NCI-H146 (cell line): Measurements from ENCODE around the gene NPC1L1.

ENCODE experiments used
- DNase-seq: peaks from one replicate; lab custom pipeline; 2025; lab: John Stamatoyannopoulos, UW

Gene NPC1L1

GRCh38 chr7:44471850-44472249 is 69.3 kb downstream of the NPC1L1 start:
- no peak for DNase-seq

DNA sequence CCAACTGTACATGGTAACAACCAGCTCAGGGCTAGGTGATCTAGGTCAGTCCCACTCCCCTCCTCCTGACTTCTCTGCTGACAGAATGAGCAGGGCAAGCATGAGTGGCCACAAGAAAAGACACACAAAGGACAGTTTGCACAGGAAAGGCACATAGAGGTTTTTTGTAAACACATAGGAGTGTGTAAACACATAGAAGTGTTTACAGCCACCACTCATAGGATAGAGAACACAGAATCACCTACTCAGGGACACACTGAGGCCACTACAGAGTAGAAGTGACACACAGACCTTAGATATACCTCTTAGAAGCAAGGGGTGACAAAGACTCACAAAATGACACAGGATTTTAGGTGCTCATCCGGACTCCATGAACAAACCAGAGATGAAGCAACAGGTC is 69.7 kb downstream of the NPC1L1 start:
- no peak for DNase-seq

GRCh38 chr7:44470628-44471245 is 70.4 kb downstream of the NPC1L1 start:
- no peak for DNase-seq

- no peak for DNase-seq
These were observed 71.0 kb downstream of the NPC1L1 start for GRCh38 chr7:44470135-44470479.

GRCh38 chr7:44469461-44470134 is 71.5 kb downstream of the NPC1L1 start:
- DNase-seq, result no peak

DNA sequence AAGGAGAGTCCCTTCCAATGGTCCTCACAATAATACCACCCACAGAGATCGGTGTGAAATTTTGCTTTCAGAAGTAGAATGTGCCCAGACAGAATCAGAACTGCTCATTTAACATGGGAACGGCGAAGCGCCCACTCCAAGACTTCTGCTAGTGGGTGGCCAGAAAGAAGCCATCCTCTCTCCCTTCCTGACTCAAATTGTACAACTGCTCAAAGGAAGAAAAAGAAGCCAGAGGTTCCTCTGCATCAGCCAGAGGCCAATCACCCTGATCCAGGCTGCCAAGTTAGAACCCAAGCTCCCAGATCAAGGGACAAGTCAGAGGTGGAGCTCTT is 73.9 kb downstream of the NPC1L1 start:
- no peak for DNase-seq

GRCh38 chr7:44466300-44467216 is 74.6 kb downstream of the NPC1L1 start:
- no peak for DNase-seq

DNA sequence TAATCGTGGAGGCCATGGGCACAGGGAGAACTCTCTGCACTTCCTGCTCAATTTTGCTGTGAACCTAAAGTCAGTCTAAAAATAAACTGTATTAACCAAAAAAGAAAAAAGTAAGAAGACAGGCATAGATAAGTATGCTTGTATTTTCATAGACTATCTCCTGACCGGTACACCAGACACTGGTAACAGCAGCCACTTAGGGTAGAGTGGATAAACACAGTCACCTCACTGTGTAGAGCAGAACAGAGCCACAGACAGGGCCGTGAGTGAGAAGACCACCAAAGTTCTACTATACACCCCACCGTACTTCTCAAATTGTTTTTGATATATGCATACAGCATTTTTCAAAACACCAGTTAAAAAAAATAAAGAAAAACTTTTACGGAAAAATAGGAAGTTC is 75.6 kb downstream of the NPC1L1 start:
- no peak for DNase-seq

DNA sequence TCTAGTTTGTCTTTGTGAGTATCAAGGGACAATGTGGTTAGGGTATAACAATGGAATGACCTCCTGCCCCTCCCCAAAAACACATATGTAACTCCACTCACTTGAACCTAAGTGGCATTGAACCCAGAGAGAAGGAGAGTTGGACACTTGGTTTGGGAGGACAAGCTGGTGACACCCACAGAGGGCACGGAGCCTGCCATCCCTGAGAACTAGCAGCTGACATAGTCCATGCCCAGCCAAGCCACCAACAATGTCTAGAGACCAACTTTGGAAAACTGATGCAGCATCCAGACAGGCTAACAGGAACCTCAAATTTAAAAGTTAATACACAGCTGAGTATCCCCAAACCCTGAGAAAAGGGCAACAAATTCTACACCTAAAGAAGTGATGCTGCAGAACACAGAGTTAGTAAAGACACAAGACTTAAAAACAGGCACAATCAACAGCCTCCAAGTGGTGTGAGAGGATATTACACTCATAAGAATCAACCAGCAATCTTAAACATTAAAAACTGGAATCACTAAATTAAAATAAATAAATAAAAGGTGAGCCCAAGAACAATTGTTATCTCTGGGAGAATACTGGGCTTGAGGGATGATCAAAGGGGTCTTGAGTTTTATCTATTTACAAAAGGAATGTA is 77.8 kb downstream of the NPC1L1 start:
- no peak for DNase-seq
